Epithelial cell of esophagus (primary cell): ENCODE measurements around the gene GADD45GIP1.

Source experiments
- DNase-seq: peaks from one replicate; pipeline ENCODE4 v3.0.0; 2010; ENCODE audit warnings: low read depth
- H3K4me3 ChIP-seq: 2 replicates; pipeline ENCODE4 v1.5.1; 2011; ENCODE audit warnings: mild to moderate bottlenecking, low read length, control low read depth
- TF ChIP-seq, protein P1 (sequence below): IDR thresholded peaks from 2 replicates; pipeline ENCODE4 v1.5.1; 2011; ENCODE audit warnings: low read depth, mild to moderate bottlenecking, low read length, control low read depth, inconsistent platforms; ENCODE audit not compliant: insufficient read depth; ENCODE audit errors: missing control alignments

GADD45GIP1 gene

DNA sequence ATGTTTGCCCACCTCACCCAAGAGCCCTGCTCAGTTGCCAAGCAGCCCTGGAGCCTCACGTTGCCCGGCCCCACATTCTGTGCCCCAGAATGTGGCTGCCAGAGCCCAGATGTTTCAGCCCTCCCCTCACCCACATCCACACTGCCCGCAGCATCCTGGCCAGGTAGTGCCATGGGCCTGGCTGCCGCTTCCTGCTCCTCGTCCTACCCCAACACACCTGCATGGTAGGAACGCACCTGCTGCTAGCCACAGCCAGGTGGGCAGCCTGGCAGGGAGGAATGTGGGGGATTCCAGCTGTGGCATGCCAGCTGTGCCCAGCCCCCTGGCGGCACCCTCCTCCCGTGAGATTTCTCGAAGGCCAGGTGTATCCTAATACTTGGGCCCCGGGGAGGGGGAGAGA is 30.8 kb upstream of the GADD45GIP1 start:
- H3K4me3 ChIP-seq = no peak overlapping the region
- TF ChIP-seq, protein P1, sequence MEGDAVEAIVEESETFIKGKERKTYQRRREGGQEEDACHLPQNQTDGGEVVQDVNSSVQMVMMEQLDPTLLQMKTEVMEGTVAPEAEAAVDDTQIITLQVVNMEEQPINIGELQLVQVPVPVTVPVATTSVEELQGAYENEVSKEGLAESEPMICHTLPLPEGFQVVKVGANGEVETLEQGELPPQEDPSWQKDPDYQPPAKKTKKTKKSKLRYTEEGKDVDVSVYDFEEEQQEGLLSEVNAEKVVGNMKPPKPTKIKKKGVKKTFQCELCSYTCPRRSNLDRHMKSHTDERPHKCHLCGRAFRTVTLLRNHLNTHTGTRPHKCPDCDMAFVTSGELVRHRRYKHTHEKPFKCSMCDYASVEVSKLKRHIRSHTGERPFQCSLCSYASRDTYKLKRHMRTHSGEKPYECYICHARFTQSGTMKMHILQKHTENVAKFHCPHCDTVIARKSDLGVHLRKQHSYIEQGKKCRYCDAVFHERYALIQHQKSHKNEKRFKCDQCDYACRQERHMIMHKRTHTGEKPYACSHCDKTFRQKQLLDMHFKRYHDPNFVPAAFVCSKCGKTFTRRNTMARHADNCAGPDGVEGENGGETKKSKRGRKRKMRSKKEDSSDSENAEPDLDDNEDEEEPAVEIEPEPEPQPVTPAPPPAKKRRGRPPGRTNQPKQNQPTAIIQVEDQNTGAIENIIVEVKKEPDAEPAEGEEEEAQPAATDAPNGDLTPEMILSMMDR = no peak
- no peak for DNase-seq

GRCh38 chr19:12987190-12987589 is 30.2 kb upstream of the GADD45GIP1 start:
- no peak for DNase-seq
- no peak overlapping the region for H3K4me3 ChIP-seq
- TF ChIP-seq, protein P1 = no peak

DNA sequence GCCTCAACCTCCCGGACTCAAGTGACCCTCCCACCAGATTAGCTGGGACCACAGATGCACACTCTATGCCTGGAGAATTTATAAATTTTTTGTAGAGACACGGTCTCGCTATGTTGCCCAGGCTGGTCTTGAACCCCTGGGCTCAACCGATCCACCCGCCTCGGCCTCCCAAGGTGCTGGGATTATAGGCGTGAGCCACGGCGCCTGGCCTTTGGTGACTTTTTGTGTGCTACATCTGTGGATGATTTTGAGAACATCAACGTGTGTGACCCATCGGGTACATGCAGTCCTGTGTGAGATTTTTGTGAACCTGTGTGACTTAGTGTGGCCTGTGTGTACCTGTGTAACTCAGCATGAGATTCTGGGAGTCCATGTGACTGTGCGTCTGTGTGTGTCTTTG is 29.7 kb upstream of the GADD45GIP1 start:
- DNase-seq = no peak

DNA sequence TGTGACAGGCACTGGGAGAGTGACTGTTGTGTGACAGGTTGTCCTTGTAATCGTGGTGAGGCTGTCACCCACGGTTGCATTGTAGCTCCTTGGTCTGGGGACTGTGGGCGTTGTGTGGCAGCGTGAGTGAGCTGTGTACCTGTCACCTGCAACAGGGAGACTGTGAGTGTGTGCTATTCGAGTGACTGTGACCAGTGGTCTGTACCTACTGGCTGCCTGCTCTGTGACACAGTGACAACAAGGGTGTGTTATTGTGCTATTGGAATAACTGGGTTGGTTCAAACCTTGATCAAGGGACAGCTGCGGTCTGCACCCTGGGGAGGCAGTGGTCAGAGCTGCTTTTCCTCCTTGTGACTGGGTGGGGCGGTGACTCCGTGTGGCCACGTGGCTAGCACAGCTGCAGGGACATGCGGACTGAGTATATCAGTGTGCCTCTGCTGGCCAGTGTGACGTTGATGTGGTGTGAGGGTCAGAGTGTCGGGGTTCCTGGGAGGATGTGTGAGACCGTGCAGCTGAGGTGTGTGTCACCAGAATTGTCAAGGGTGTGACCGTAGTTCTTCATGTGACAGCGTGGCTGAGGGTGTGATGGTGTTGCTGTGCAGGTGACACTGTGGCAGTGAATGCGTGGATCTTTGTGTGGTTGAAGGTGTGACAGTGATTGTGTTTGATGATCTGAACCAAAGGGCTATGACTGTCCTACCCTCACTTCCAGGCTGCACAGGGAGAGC is 28.2 kb upstream of the GADD45GIP1 start:
- TF ChIP-seq, protein P1 = no peak
- no peak overlapping the region for H3K4me3 ChIP-seq
- no peak for DNase-seq

More for the DNA sequence above, 29.7 kb upstream of the GADD45GIP1 start:
- TF ChIP-seq, protein P1 = no peak
- H3K4me3 ChIP-seq = no peak overlapping the region

DNA sequence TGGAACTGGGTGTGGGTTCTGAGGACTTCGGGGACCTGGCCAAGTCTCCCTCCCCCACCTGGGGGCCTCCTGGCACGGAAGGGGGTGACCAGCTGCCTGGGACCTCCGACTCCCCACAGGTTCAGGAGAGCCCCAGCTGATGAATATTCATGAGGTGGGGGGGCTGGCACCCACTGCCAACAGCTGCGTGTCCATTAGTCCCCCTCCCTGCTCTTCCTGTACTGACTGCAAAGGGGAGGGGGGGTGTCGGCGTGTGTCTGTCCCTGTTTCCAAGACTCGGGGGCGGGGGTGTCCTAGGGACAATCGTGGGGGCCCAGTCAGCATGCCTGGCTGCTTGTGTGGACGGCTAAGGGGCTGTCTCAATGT is 27.6 kb upstream of the GADD45GIP1 start:
- TF ChIP-seq, protein P1 = no peak
- no peak overlapping the region for H3K4me3 ChIP-seq
- DNase-seq = no peak

DNA sequence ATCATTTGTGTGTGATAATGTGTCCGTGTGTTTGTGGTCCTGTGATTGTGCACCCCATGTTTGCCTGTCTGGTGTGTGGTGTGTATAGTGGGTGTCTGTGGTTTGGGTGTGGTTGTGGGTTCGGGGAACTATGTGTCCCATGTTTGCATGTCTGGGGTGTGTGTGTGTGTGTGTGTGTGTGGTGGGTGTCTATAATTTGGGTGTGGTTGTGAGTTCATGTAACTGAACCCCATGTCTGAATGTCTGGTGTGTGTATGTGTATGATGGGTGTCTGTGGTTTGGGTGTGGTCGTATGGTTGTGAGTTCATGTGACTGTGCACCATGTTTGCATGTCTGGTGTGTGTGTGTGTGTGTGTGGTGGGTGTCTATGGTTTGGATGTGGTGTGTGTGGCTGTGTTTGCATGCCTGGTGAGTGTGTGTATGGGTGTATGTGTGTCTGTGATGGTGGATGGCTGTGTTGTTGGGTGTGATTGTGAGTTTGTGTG is 27.2 kb upstream of the GADD45GIP1 start:
- no peak for DNase-seq
- H3K4me3 ChIP-seq = no peak overlapping the region
- TF ChIP-seq, protein P1 = no peak
